ENCODE measurements around the gene HMMR. TPM values are rescaled to one million over a fixed set of nuclear protein-coding genes. Genes with fewer than 3 reads are reported as not detected.

Gene HMMR
- total and polyA plus RNA-seq, 9 of the 15 experiments (the other 6 are each of a cell fraction or from before 2014, with no cell fraction given), result 74.9 to 133 (median 90.8) TPM

- peak; percentile 48; the same call in 1 of the 2 replicates for TF ChIP-seq ATF7 (IDR thresholded peaks at IDR 0.05)
- TF ChIP-seq DACH1 (IDR thresholded peaks at IDR 0.05; ENCODE audit: partially characterized antibody), result peak; percentile 61
- TF ChIP-seq ARNT (IDR thresholded peaks at IDR 0.05), result no peak
- TF ChIP-seq DPF2 (IDR thresholded peaks at IDR 0.05), result peak; percentile 80
- peak; percentile 46; the same call in 1 of the 2 replicates for TF ChIP-seq TAL1 (IDR thresholded peaks at IDR 0.05)
- TF ChIP-seq AFF1 (IDR thresholded peaks at IDR 0.05; ENCODE audit: low read depth in 1 of 2, partially characterized antibody in 2 of 2), result peak in 1 of 2 experiments; percentile 41
- peak; percentile 65 for TF ChIP-seq NFIC (IDR thresholded peaks at IDR 0.05)
- TF ChIP-seq ZSCAN29 (IDR thresholded peaks at IDR 0.05), result peak; percentile 67; the same call in 1 of the 2 replicates
- peak; percentile 69 for TF ChIP-seq ARID1B (IDR thresholded peaks at IDR 0.05)
- 0 out of 4 replicates have a peak, but pooled peaks of 1 of the 2 experiments have one; percentile 50 for TF ChIP-seq HDAC1 (IDR thresholded peaks at IDR 0.05)
- 0 out of 2 replicates have a peak, but pooled peaks have one; percentile 20 for TF ChIP-seq ZBTB17 (CRISPR knock-in tag; IDR thresholded peaks at IDR 0.05)
- no peak for TF ChIP-seq JUND (IDR thresholded peaks at IDR 0.05; ENCODE audit: borderline replicate concordance, low read depth, low read length)
- peak; percentile 45; the same call in 1 of the 3 replicates for TF ChIP-seq JUND (tag; IDR thresholded peaks at IDR 0.05; ENCODE audit: borderline replicate concordance, low read depth, low read length)
- TF ChIP-seq GABPA (tag; conservative IDR thresholded peaks at IDR 0.05; ENCODE audit: low read depth), result 0 out of 2 replicates have a peak, but pooled peaks have one; percentile 21
- TF ChIP-seq SMAD4 (CRISPR knock-in tag; conservative IDR thresholded peaks at IDR 0.05), result peak; percentile 42
- TF ChIP-seq ZNF639 (CRISPR knock-in tag; conservative IDR thresholded peaks at IDR 0.05 in 1 of 2, IDR thresholded peaks at IDR 0.05 in 1 of 2), result peak in 1 of 2 experiments; percentile 40; a peak in 1 of 4 replicates
- peak; percentile 43 for TF ChIP-seq TEAD4 (IDR thresholded peaks at IDR 0.05; ENCODE audit: low read length)
- TF ChIP-seq TEAD4 (CRISPR knock-in tag; IDR thresholded peaks at IDR 0.05; ENCODE audit: borderline replicate concordance), result no peak
- TF ChIP-seq SMARCA4 (IDR thresholded peaks at IDR 0.05), result peak; percentile 74
- TF ChIP-seq CXXC5 (CRISPR knock-in tag; IDR thresholded peaks at IDR 0.05), result peak; percentile 59; the same call in 1 of the 2 replicates
- TF ChIP-seq MEIS2 (IDR thresholded peaks at IDR 0.05; ENCODE audit: partially characterized antibody), result peak; percentile 32
- peak in 1 of 2 experiments; percentile 55; a peak in 2 of 4 replicates for TF ChIP-seq MNT (conservative IDR thresholded peaks at IDR 0.05)
- TF ChIP-seq DDX20 (tag; IDR thresholded peaks at IDR 0.05; ENCODE audit: low read depth), result no peak
- no peak for TF ChIP-seq KLF10 (CRISPR knock-in tag; IDR thresholded peaks at IDR 0.05)
These were observed 26.0 kb upstream of the HMMR start (continued) for GRCh38 chr5:163434401-163434866.

Data from K562 (cell line).